ENCODE results near the gene CCL19. TPM values are rescaled to one million over a fixed set of nuclear protein-coding genes. Genes with fewer than 3 reads are reported as not detected.

CCL19 gene
- total RNA-seq, 1 donor from 2014 or later = 11.4 TPM

Other genes starting within 250 kb of the CCL19 start
- 22.3 TPM for gene FAM219A, start 232.7 kb downstream of the CCL19 start, total RNA-seq
- gene DNAI1, start 232.5 kb downstream of the CCL19 start, total RNA-seq = not detected
- gene ENHO, start 168.3 kb downstream of the CCL19 start, total RNA-seq = 0.36 TPM
- 9.4 TPM for gene CNTFR, start 101.6 kb downstream of the CCL19 start, total RNA-seq
- gene RPP25L, start 79.2 kb downstream of the CCL19 start, total RNA-seq = 26.0 TPM
- gene DCTN3, start 70.8 kb downstream of the CCL19 start, total RNA-seq = 86.8 TPM
- gene ARID3C, start 62.2 kb downstream of the CCL19 start, total RNA-seq = not detected
- gene SIGMAR1, start 53.5 kb downstream of the CCL19 start, total RNA-seq = 56.8 TPM
- 52.7 TPM for gene GALT, start 44.6 kb downstream of the CCL19 start, total RNA-seq
- 19.4 TPM for gene IL11RA, start 39.1 kb downstream of the CCL19 start, total RNA-seq
- 0.68 TPM for gene CCL27, start 28.6 kb downstream of the CCL19 start, total RNA-seq
- gene CCL21, start 18.9 kb upstream of the CCL19 start, total RNA-seq = 55.1 TPM